Fibroblast of the conjunctiva (primary cell): ENCODE data around the gene WDR59.
"Not testable (repeated sequence)": the region's sequence is repeated elsewhere in the genome, so short reads cannot be mapped to it uniquely, and the experiment has no call there.

Experiments
- DNase-seq: peaks from one replicate; pipeline ENCODE4 v3.0.0-alpha.2; 2010; ENCODE audit warnings: low read depth

The WDR59 gene

DNA sequence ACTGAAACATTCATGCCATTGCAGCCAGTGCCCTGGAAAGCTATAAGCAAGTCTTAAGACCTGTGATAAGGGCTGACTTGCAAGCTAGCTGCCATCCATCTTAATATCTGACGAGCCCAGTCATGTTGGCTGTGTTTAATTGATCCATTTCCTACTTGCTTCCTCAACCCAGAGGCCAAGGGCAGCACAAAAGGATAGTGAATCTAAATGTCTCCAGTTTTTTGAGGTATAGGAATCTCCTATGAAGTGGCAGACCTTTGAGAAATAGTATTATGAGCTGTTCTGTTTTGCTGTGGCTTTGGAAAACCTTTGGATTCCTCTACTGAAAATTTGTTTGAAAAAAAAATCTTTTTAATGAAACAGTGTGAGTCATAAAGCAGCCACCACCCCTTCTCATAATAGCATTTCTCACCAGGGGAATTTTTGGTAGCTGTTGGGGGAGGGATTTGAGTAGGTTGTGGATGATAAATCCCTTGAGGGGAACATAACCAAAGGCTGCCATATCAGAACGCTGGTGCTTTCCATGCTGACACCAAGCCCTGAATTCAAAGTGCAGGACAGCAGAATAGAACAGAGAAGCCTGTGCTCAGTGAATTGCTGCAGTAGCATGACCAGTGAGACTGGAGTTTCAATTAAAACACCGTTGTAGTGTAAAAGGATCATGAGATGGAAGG is 26.8 kb upstream of the WDR59 start:
- DNase-seq = peak; percentile 79

- no peak for DNase-seq
Measured at GRCh38 chr16:75010427-75010826, 25.5 kb upstream of the WDR59 start.

- no peak for DNase-seq
Measured at GRCh38 chr16:75007443-75007842, 22.5 kb upstream of the WDR59 start.

- DNase-seq = no peak
Measured at GRCh38 chr16:75005697-75006096, 20.8 kb upstream of the WDR59 start.

DNA sequence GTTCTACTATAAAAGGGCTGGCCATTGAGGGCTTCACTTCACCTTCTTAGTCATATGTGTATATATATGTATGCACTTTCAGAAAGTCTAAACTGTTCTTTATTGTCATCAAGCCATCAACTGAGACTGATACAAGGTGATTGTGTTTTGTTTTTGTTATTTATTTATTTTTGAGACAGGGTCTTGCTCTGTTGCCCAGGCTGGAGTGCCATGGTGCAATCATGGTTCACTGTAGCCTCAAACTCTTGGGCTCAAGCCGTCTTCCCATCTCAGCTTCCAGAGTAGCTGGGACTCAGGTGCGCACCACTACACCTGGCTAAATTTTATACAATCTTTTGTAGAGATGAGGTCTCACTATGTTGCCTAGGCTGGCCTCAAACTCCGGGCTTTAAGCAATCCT is 19.5 kb upstream of the WDR59 start:
- DNase-seq = no peak

GRCh38 chr16:75003931-75004330 is 19.0 kb upstream of the WDR59 start:
- no peak for DNase-seq

GRCh38 chr16:75002474-75002873 is 17.6 kb upstream of the WDR59 start:
- no peak for DNase-seq

DNA sequence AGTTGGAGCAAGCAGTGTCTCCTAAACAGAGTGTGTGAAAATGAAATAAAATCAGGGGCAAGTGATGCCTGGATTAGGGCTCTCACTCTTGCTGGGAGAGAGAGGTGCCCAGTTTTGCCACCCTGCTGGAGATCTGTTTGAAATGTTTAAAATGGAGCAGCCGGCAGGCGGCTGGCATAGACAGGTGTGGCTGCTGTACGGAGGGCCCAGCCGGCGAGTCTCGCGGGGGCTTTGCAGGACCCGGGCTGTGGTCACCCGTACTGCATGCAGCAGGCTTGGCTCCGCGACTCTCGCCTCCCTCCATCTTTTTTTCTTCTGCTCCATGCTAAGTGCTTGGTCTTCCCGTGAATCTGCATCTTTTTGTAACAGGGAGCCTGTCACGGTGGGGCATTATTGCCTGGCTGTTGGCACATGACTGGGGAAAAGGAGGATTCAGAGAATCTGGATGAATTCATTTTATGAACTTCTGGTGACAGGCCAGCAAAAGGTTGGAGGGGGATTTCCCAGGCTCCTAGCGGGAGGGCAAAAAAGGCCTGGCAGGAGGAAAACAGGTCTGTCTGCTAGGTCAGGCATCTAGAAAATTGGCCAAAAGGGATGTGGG is 15.7 kb upstream of the WDR59 start:
- DNase-seq = no peak

DNA sequence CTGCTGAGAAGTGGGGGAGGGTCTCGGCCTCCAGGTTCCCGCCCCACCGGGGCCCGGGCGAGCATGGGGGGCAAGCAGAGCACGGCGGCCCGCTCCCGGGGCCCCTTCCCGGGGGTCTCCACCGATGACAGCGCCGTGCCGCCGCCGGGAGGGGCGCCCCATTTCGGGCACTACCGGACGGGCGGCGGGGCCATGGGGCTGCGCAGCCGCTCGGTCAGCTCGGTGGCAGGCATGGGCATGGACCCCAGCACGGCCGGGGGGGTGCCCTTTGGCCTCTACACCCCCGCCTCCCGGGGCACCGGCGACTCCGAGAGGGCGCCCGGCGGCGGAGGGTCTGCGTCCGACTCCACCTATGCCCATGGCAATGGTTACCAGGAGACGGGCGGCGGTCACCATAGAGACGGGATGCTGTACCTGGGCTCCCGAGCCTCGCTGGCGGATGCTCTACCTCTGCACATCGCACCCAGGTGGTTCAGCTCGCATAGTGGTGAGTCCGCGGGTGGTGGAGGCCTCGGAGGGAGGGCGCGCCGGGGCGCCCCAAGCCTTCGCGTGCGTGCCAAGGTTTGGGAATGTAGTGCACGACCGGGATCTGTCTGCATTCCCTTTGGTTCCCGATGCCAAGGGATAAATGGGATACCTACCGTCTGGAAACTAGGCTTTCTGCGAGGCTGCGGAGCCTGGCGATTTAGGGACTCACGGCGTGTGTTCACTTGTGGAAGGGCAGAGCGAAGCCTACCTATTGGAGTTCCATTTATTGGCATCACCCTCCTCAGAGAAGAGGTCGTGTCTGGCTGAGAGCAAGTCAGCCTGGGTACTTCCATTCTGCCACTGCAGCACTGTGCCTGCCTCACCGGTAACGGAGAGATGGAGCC is 14.9 kb upstream of the WDR59 start:
- no peak for DNase-seq

GRCh38 chr16:74999219-74999608 is 14.3 kb upstream of the WDR59 start:
- no peak for DNase-seq

DNA sequence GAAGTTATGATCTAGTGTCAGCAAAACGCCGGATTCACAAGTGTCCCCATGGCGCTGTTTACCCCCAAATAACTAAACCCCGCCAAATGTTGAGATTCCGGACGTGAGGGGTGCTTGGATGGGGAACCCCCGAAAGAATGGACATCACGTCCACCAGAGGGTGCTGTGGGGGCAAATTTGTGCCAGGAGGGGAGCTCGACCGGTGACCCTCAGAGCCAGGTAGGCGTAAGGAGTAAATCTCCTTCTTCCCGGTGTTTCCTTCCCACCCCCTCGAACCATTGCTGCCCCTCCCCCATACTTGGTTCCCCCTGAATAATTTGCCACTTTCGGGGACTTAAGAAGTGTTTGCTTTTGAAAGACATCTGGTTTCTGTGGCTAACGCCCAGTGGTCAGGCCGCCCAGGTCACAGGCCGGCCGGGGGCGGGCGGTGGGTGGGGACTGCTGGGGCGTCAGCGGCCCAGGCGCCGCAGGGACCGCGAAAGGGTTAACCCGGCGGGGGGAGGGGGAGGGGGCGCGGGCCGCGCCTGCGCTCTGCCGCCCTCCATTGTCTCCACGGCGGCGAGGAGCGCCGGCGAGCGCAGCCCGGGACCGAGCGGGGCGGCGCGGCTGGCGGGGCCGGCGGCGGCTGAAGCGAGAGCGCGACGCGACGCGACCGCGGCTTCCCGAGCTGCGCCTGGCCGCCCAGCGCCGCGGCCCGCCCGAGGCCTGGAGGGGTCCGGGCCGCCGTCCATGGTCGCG is 13.7 kb upstream of the WDR59 start, which contains the start of gene ZNRF1:
TSS of gene ZNRF1 (plus strand) at position 544 of the 738 bp plus-strand sequence. CDS start 648 bp downstream, outside the sequence.
- DNase-seq = peak; percentile 57

DNA sequence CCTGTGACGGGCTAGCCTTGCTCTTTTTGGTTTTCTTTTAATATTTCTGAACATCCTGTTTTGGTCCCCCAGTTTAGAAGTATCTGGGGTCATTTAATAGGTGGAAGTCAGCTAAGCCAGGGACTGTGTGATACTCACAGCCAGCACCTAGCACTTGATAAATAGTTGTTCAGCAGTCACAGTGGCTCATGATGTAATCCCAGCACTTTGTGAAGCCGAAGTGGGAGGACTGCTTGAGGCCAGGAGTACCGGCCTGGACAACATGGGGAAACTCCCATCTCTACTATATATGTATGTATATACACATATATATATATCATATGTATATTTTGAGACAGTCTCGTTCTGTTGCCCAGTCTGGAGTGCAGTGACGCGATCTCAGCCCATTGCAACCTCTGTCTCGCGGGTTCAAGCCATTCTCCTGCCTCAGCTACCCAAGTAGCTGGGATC is 12.1 kb upstream of the WDR59 start:
- DNase-seq = no peak

- DNase-seq = no peak
Measured at GRCh38 chr16:74995986-74996385, 11.1 kb upstream of the WDR59 start.

DNA sequence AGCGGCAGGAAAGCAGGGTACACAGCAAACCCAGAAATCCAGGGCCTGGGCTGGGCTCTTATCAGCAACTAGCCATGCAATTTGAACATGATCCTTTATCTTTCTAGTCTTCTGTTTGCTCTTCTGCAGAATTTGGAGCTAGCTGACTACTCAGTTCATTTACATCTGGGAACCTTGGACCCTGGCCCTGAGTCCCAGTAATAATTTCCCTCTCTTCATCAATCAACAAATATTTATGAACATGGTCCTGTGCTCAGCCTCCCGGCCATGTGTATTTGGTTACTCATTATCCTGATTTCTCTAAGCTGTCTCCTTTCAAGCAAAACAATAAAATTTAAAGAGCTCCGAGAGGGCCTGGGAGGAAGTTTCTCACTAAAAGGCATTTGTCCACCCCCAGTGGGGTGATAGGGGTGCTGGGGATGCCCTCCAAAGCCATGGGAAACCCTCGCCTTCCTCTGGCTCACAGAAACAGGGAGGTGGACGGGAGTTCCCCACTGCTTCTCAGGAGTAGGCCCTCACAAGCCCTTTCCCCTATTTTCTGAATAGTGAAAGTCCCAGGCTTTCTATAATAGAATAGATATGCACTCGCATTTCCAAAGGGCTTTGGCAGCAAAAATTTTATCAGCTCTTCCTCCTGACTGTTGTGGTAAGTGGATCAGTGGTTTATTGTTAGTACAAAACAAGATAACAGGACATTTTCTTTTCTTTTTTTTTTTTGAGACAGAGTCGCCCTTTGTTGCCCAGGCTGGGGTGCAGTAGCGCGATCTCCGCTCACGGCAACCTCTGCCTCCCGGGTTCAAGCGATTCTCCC is 6.9 kb upstream of the WDR59 start:
- DNase-seq = no peak

DNA sequence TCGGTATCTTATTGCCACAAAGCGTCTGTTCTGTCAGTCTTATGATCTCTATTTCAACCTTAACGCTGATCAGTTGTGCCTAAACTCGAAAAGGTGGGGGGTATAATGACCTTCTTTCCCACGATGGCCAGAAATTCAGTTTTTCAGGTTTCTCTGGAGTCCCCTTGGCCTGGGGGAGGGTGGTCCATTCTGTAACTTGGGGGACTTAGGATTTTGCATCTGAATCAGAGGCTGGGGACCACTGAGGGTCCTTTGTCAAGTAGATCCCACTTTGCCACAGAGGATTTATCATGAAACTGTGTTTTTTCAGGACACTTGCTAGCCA is 6.3 kb upstream of the WDR59 start:
- DNase-seq = no peak

- DNase-seq = no peak
Measured at GRCh38 chr16:74990832-74991231, 5.9 kb upstream of the WDR59 start.

GRCh38 chr16:74989864-74990263 is 4.9 kb upstream of the WDR59 start:
- DNase-seq = not testable (repeated sequence)

DNA sequence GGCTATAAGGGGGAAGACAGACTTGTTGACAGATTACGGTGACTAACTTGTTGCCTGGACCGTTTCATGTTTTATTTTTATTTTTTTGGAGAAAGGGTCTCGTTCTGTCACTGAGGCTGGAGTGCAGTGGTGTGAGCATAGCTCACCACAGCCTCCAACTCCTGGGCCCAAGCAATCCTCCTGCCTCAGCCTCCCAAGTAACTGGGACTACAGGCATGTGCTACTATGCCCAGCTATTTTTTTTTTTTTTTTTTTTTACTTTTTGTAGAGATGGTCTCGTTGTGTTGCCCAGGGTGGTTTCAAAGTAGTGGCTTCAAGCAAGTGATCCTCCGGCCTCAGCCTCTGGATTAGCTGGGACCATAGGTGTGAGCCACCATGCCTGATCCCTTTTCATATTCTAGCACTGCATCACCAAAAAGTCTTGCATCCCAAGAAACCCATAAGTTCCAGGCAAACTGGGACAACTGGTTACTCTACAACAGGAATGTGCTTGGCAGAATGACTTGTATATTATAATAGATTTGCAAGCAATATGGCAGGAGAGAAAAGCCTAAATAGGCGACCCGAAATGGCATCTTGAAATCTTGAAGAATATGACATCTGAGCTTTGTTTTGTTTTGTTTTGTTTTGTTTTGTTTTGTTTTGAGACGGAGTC is 2.2 kb upstream of the WDR59 start:
- DNase-seq = no peak

GRCh38 chr16:74984194-74984528 is 762 bp downstream of the WDR59 start:
- no peak for DNase-seq

DNA sequence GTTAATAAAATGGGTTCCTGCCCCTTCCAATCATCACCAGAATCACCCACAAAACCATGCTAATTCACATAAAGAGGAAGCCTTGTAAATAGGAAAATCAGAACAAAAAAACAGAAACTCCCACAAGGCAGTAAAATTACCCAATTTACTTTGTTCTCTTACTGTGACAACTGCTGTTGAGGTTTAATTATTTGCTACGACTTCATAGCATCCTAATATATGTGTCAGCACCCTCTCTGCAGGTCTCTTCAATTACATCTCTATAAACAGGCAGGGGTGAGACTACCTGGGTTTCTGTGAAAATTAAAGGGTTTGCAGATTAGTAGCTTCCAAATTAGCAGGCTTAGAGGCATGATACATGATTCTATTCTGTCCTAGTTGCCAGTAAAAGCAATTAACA is 2.7 kb downstream of the WDR59 start:
- DNase-seq = no peak

- no peak for DNase-seq
Measured at GRCh38 chr16:74975591-74975990, 9.3 kb downstream of the WDR59 start.
